Small intestine (tissue), 16 donors: ENCODE data around the gene CXCL3. TPM values are rescaled to one million over a fixed set of nuclear protein-coding genes. Genes with fewer than 3 reads are reported as not detected.
"Not testable (repeated sequence)": the region's sequence is repeated elsewhere in the genome, so short reads cannot be mapped to it uniquely, and the experiment has no call there.

Source experiments
- DNase-seq, 2 donors: peaks; one replicate each; pipeline versions ENCODE4 v3.0.0 to v3.0.0-alpha.2; 2013
- FAIRE-seq: peaks from 2 replicates; lab custom pipeline; 2012; peaks lifted over from hg19 to GRCh38; lab: Jason Lieb, UNC
- H3K27ac ChIP-seq, 3 donors: one replicate each; pipeline ENCODE4 v1.5.1; 2013; ENCODE audit warnings: low read length in 2 of 3, mild to moderate bottlenecking in 2 of 3, control low read depth in 1 of 3, inconsistent platforms in 1 of 3, low read depth in 1 of 3, moderate library complexity in 1 of 3
- H3K27me3 ChIP-seq, 3 donors: one replicate each; pipeline ENCODE4 v1.6.1; 2013; ENCODE audit warnings: low read length in 3 of 3, inconsistent platforms in 1 of 3; ENCODE audit not compliant: control insufficient read depth in 3 of 3, insufficient read depth in 3 of 3
- H3K36me3 ChIP-seq, 3 donors: one replicate each; pipeline ENCODE4 v1.6.1; 2013; ENCODE audit warnings: low read length in 3 of 3, inconsistent platforms in 1 of 3, low read depth in 1 of 3, mild to moderate bottlenecking in 1 of 3, moderate library complexity in 1 of 3; ENCODE audit not compliant: control insufficient read depth in 3 of 3, insufficient read depth in 2 of 3
- H3K4me1 ChIP-seq, 3 donors: one replicate each; pipeline ENCODE4 v1.6.1; 2013; ENCODE audit warnings: low read length in 2 of 3, inconsistent platforms in 1 of 3, low read depth in 1 of 3, mild to moderate bottlenecking in 1 of 3, moderate library complexity in 1 of 3; ENCODE audit not compliant: control insufficient read depth in 3 of 3, insufficient read depth in 2 of 3
- H3K4me3 ChIP-seq, 3 donors: one replicate each; pipeline ENCODE4 v1.5.1; 2013; ENCODE audit warnings: low read length in 3 of 3, control low read depth in 1 of 3, inconsistent platforms in 1 of 3, low read depth in 1 of 3, mild to moderate bottlenecking in 1 of 3, moderate library complexity in 1 of 3
- H3K9me3 ChIP-seq, 2 donors: one replicate each; pipeline ENCODE4 v1.6.1; 2013; ENCODE audit warnings: low read depth in 1 of 2, low read length in 1 of 2; ENCODE audit not compliant: control insufficient read depth in 2 of 2, insufficient read depth in 1 of 2
- WGBS, 3 donors: extraction: QIAGEN DNeasy Blood & Tissue Kit; methylation state at CpG; one replicate each; pipeline ENCODE4 v1.1.7; 2013; 5-methylcytosine and 5-hydroxymethylcytosine counted together
- long read RNA-seq, 10 donors: transcript quantifications; one replicate each; lab custom pipeline, GENCODE V29; 2026
- polyA plus RNA-seq, 4 donors: library from polyadenylated mRNA; stranded (reverse) in 3 of 4; unstranded in 1 of 4; fragments of 200-250 nt in 3 of 4; fragments of 120-200 nt in 1 of 4; gene quantifications; one replicate each; pipeline versions ENCODE4 v1.2.1 to v1.2.3, GENCODE V29; 2013
- donor health status: healthy with polysubstance abuse.
- donor health status: control.
- donor health status: control.
- donor health status: Bipolar disorder and iron deficiency.
- donor health status: healthy.

The CXCL3 gene
- polyA plus RNA-seq = 1 to 10 TPM in 2 of 4 donors, under 1 TPM in 1, not detected in 1; 0.89 to 5.6 (median 4.9) TPM
- long read RNA-seq, donor 1, partial matches to known transcripts = 0 of 1 reads
- long read RNA-seq, donor 1, other reads (novel, unspliced or antisense) = 0 of 1 reads
- long read RNA-seq, donor 2, partial matches to known transcripts = 0 of 1 reads
- long read RNA-seq, donor 2, other reads (novel, unspliced or antisense) = 0 of 1 reads
- long read RNA-seq, donor 3 = 0 reads
- long read RNA-seq, donor 4 = 0 reads
- long read RNA-seq, donor 5 = 0 reads
- long read RNA-seq, donor 6 = 0 reads
- long read RNA-seq, donor 7, partial matches to known transcripts = 0 of 3 reads
- long read RNA-seq, donor 7, other reads (novel, unspliced or antisense) = 0 of 3 reads
- long read RNA-seq, donor 8 = 0 reads
- long read RNA-seq, donor 9 = 0 reads
- long read RNA-seq, donor 10 = 0 reads

GRCh38 chr4:74038425-74039314, at the start of gene CXCL3:
CXCL3 (minus strand) TSS chr4:74038689; CDS start chr4:74038611, 78 bp downstream.
- FAIRE-seq = no peak

GRCh38 chr4:74087481-74087880, 49.0 kb upstream of the CXCL3 start:
- Histone ChIP-seq H3K4me3 (no peak overlapping the region), H3K27ac (no peak overlapping the region), H3K9me3 (no peaks in the 10 kb centered on the region), H3K36me3 (no peaks in the 10 kb centered on the region), H3K4me1 (no peaks in the 10 kb centered on the region), H3K27me3 (no peaks in the 10 kb centered on the region)
- FAIRE-seq (no peak), DNase-seq (no peak)

More at GRCh38 chr4:74038425-74039314, at the start of gene CXCL3:
- H3K36me3 ChIP-seq = no peaks in the 10 kb centered on the region
- DNase-seq = peak; percentile 71 to 91
- H3K4me3 ChIP-seq = peak within 1 kb of the TSS; percentile 52 to 94 (median 53)
- peaks cover 0 to 10% (median 0%) of the 10 kb centered on the region in 3 donors for H3K4me1 ChIP-seq
- peak within 1 kb of the TSS in 2 of 3 donors; percentile 81 to 85 for H3K27ac ChIP-seq
- H3K27me3 ChIP-seq = no peaks in the 10 kb centered on the region
- WGBS, 3 donors = 1% methylated on average over 48 to 63 of the region's 64 CpGs
- H3K9me3 ChIP-seq = no peaks in the 10 kb centered on the region

- WGBS, 3 donors = 68 to 74% (median 72%) methylated on average over 4 of the region's 4 CpGs
- no peak for FAIRE-seq
- no peaks in the 10 kb centered on the region for H3K9me3 ChIP-seq
- no peak overlapping the region for H3K4me3 ChIP-seq
- no peaks in the 10 kb centered on the region for H3K4me1 ChIP-seq
- DNase-seq = no peak
- H3K27ac ChIP-seq = no peak overlapping the region
- no peaks in the 10 kb centered on the region for H3K27me3 ChIP-seq
- H3K36me3 ChIP-seq = no peaks in the 10 kb centered on the region
Observed at GRCh38 chr4:74085669-74086068, 47.2 kb upstream of the CXCL3 start.

- no peaks in the 10 kb centered on the region for H3K9me3 ChIP-seq
- no peaks in the 10 kb centered on the region for H3K36me3 ChIP-seq
- FAIRE-seq (no peak), DNase-seq (no peak)
- H3K27ac ChIP-seq = no peak overlapping the region
- H3K4me3 ChIP-seq = no peak overlapping the region
- 85 to 94% (median 90%) methylated on average over 4 of the region's 4 CpGs for WGBS, 3 donors
- no peaks in the 10 kb centered on the region for H3K4me1 ChIP-seq
- no peaks in the 10 kb centered on the region for H3K27me3 ChIP-seq
Observed at GRCh38 chr4:74084984-74085383, 46.5 kb upstream of the CXCL3 start.

GRCh38 chr4:74083546-74083945, 45.1 kb upstream of the CXCL3 start:
- Histone ChIP-seq H3K36me3 (no peaks in the 10 kb centered on the region), H3K9me3 (no peaks in the 10 kb centered on the region), H3K4me1 (no peaks in the 10 kb centered on the region), H3K27ac (no peak overlapping the region), H3K27me3 (peaks cover 0 to 2% (median 0%) of the 10 kb centered on the region in 3 donors), H3K4me3 (no peak overlapping the region)
- no peak for DNase-seq
- no peak for FAIRE-seq
- 85 to 90% (median 90%) methylated on average over 2 of the region's 2 CpGs for WGBS, 3 donors

GRCh38 chr4:74081035-74081434, 42.5 kb upstream of the CXCL3 start:
- Histone ChIP-seq H3K27ac (no peak overlapping the region), H3K9me3 (no peaks in the 10 kb centered on the region), H3K27me3 (peaks cover 0 to 3% (median 0%) of the 10 kb centered on the region in 3 donors), H3K36me3 (no peaks in the 10 kb centered on the region), H3K4me1 (no peaks in the 10 kb centered on the region), H3K4me3 (no peak overlapping the region)
- FAIRE-seq = no peak
- no peak for DNase-seq
- WGBS, 3 donors = 73 to 78% (median 74%) methylated on average over 3 of the region's 3 CpGs

- H3K9me3 ChIP-seq, H3K4me3 ChIP-seq, DNase-seq, H3K4me1 ChIP-seq, H3K36me3 ChIP-seq, H3K27ac ChIP-seq, FAIRE-seq, H3K27me3 ChIP-seq: not testable (repeated sequence)
- WGBS, 3 donors = 88 to 97% (median 96%) methylated on average over 2 of the region's 2 CpGs
Observed at GRCh38 chr4:74080351-74080750, 41.9 kb upstream of the CXCL3 start.

- H3K36me3 ChIP-seq, DNase-seq, H3K4me1 ChIP-seq, H3K4me3 ChIP-seq, FAIRE-seq, H3K27ac ChIP-seq, H3K27me3 ChIP-seq, H3K9me3 ChIP-seq: not testable (repeated sequence)
- 58 to 66% (median 60%) methylated on average over 2 of the region's 2 CpGs for WGBS, 3 donors
Observed at GRCh38 chr4:74079024-74079423, 40.5 kb upstream of the CXCL3 start.
